Amniotic stem cell (primary cell): ENCODE results near the gene IL25.
"Not testable (repeated sequence)": the region's sequence is repeated elsewhere in the genome, so short reads cannot be mapped to it uniquely, and the experiment has no call there.

Experiments
- DNase-seq: peaks from one replicate; lab custom pipeline; 2025; lab: John Stamatoyannopoulos, UW

Gene IL25

GRCh38 chr14:23375527-23376251 is 3.1 kb downstream of the IL25 start:
- DNase-seq, result no peak

GRCh38 chr14:23376482-23377197 is 4.0 kb downstream of the IL25 start, which contains the start of gene CMTM5:
CMTM5 (plus strand) TSS chr14:23377046; CDS start chr14:23377252, 206 bp downstream.
- DNase-seq, result no peak

GRCh38 chr14:23377198-23377550 is 4.6 kb downstream of the IL25 start:
- no peak for DNase-seq

GRCh38 chr14:23377573-23378563 is 5.3 kb downstream of the IL25 start:
- DNase-seq, result no peak

GRCh38 chr14:23378612-23379220 is 6.1 kb downstream of the IL25 start:
- no peak for DNase-seq

- DNase-seq, result no peak
Measured at GRCh38 chr14:23379366-23380196, 7.0 kb downstream of the IL25 start.

- DNase-seq, result no peak
Measured at GRCh38 chr14:23380197-23380914, 7.7 kb downstream of the IL25 start.

- no peak for DNase-seq
Measured at GRCh38 chr14:23380976-23381375, 8.4 kb downstream of the IL25 start.

GRCh38 chr14:23381871-23382270 is 9.3 kb downstream of the IL25 start:
- DNase-seq, result no peak

GRCh38 chr14:23382276-23382675 is 9.7 kb downstream of the IL25 start:
- DNase-seq, result no peak

GRCh38 chr14:23382731-23383440 is 10.3 kb downstream of the IL25 start:
- DNase-seq, result no peak

GRCh38 chr14:23384364-23385080 is 11.9 kb downstream of the IL25 start:
- no peak for DNase-seq

GRCh38 chr14:23385244-23385641 is 12.6 kb downstream of the IL25 start:
- DNase-seq, result no peak

GRCh38 chr14:23385642-23386265 is 13.1 kb downstream of the IL25 start:
- DNase-seq, result no peak

GRCh38 chr14:23386266-23386657 is 13.7 kb downstream of the IL25 start:
- DNase-seq, result not testable (repeated sequence)

GRCh38 chr14:23386999-23387398 is 14.4 kb downstream of the IL25 start:
- DNase-seq, result no peak

- no peak for DNase-seq
Measured at GRCh38 chr14:23387916-23388882, 15.6 kb downstream of the IL25 start.
